SU-DHL-6 (cell line): ENCODE measurements around the gene TUG1.

ENCODE experiments used
- H2AFZ ChIP-seq: fragments of 200-600 bp; sonication (generic); 2 replicates; pipeline ENCODE4 v1.6.1; 2014; ENCODE audit warnings: low read depth, mild to moderate bottlenecking, moderate library complexity, mixed read lengths, antibody characterized with exemption, low read length; ENCODE audit not compliant: severe bottlenecking
- H3F3A ChIP-seq: fragments of 200-600 bp; shearing (Covaris generic); 2 replicates; pipeline ENCODE4 v1.6.0; 2016; ENCODE audit warnings: antibody characterized with exemption, mild to moderate bottlenecking; ENCODE audit not compliant: insufficient read depth
- H3K27ac ChIP-seq: fragments of 200-600 bp; sonication (generic); 2 replicates; pipeline ENCODE4 v1.5.1; 2016; ENCODE audit warnings: low read depth, mild to moderate bottlenecking, low read length, moderate library complexity, mixed read lengths
- H3K27me3 ChIP-seq: fragments of 200-600 bp; sonication (generic), shearing (Covaris generic); 2 replicates; pipeline ENCODE4 v1.6.0; 2014; ENCODE audit warnings: mild to moderate bottlenecking, low read length
- H3K36me3 ChIP-seq: fragments of 200-600 bp; sonication (generic); 2 replicates; pipeline ENCODE4 v1.6.1; 2014; ENCODE audit warnings: mild to moderate bottlenecking, low read length, mixed read lengths
- H3K4me2 ChIP-seq: fragments of 300-600, 200-600 bp; shearing (Covaris generic), sonication (generic); 2 replicates; pipeline ENCODE4 v1.6.0; 2014; ENCODE audit warnings: low read length, low read depth, mild to moderate bottlenecking; ENCODE audit not compliant: poor library complexity, severe bottlenecking
- H3K4me3 ChIP-seq: fragments of 200-600 bp; sonication (generic); 2 replicates; pipeline ENCODE4 v1.5.1; 2014; ENCODE audit warnings: antibody characterized with exemption, low read length, mild to moderate bottlenecking, mixed read lengths; ENCODE audit not compliant: insufficient read depth, poor library complexity, severe bottlenecking
- H3K79me2 ChIP-seq: fragments of 200-600 bp; sonication (generic); 2 replicates; pipeline ENCODE4 v1.6.1; 2014; ENCODE audit warnings: mild to moderate bottlenecking, low read length, moderate library complexity; ENCODE audit not compliant: insufficient read depth
- H3K9ac ChIP-seq: fragments of 200-600 bp; sonication (generic); 2 replicates; pipeline ENCODE4 v1.7.0; 2014; ENCODE audit warnings: mild to moderate bottlenecking, low read length
- H3K9me2 ChIP-seq: fragments of 200-600 bp; sonication (generic); replicated peaks from 2 replicates; pipeline ENCODE4 v1.6.1; 2014; ENCODE audit warnings: low read length; ENCODE audit not compliant: insufficient read depth
- H3K9me3 ChIP-seq: fragments of 200-600 bp; sonication (generic); 2 replicates; pipeline ENCODE4 v1.6.1; 2014; ENCODE audit warnings: low read length, mixed read lengths; ENCODE audit not compliant: insufficient read depth
- H4K20me1 ChIP-seq: fragments of 200-600 bp; sonication (generic); 2 replicates; pipeline ENCODE4 v1.6.1; 2014; ENCODE audit warnings: low read depth, mild to moderate bottlenecking, antibody characterized with exemption, low read length, moderate library complexity, mixed read lengths
- EZH2phosphoT487 ChIP-seq: fragments of 200-600 bp; sonication (generic), shearing (Covaris generic); conservative IDR thresholded peaks from 2 replicates; pipeline ENCODE4 v1.6.1; 2018; ENCODE audit warnings: mild to moderate bottlenecking, antibody characterized with exemption, low read length, moderate library complexity, mixed read lengths
- TF ChIP-seq, protein P1 (sequence below): fragments of 200-600 bp; sonication (generic); IDR thresholded peaks from one replicate; pipeline ENCODE4 v1.5.1; 2017; ENCODE audit warnings: antibody characterized with exemption, mild to moderate bottlenecking, low read length, moderate library complexity; ENCODE audit not compliant: insufficient read depth, poor library complexity, severe bottlenecking

The TUG1 gene

DNA sequence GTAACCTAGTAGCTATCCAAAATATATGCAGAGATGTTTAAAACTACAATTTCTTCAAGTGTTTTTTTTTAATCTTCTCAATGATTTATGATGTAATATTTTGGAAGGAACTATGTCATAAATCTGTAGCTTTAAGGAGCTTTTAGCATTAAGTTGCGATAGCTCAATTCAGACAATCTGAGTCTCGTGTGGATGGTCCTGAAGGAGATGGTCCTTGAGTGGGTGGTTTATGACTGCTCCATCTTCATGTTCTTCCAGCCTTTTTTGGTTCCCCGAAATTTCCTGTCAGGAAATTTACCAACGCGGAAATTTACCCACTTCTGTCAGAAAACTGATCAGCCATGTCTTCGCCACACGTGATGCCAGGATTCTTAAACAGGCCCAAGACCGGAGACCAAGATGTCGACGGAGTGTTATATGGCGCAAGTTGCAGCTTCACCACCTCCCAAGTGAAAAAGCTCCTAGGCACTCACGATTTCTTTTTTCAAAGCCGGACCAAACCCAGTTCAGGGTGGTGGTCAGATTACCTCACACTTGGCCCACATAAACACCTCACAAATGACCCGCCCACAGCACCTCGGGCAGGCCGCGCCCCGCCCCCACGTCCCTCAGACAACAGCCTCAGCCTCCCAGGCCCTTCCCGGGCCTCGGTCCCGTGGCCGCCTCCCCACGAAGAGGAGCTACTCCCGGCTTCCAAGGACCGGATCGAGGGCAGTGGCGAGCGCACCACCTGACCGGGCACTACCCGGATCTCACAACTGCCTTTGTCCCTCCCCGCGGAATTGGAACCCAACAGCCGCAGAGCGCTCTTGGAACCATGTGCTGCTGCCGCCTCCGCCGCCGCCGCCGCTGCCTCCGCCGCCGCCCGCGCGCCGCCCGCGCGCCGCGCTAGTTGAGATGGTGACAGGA, 796 bp upstream of the TUG1 start, which contains the start of gene MORC2:
MORC2 (minus strand) TSS at position 760 of the 909 bp plus-strand sequence. CDS start 885 bp downstream, outside the sequence.
- Histone ChIP-seq H3F3A (no peaks in the 10 kb centered on the region), H3K9me3 (peaks cover 21% of the 10 kb centered on the region; the same call in 1 of the 2 replicates), H4K20me1 (no peaks in the 10 kb centered on the region; the same call in 1 of the 2 replicates), H3K9ac (peak within 1 kb of the TSS; percentile 82), H3K4me3 (peak within 1 kb of the TSS; percentile 64), H3K4me2 (peak within 1 kb of the TSS; percentile 83), H2AFZ (peak within 1 kb of the TSS; percentile 72), H3K9me2 (no peaks in the 10 kb centered on the region), H3K79me2 (peaks cover 51% of the 10 kb centered on the region), H3K36me3 (peaks cover 39% of the 10 kb centered on the region), H3K27me3 (no peaks in the 10 kb centered on the region), H3K27ac (peak within 1 kb of the TSS; percentile 72)
- TF ChIP-seq, protein P1, sequence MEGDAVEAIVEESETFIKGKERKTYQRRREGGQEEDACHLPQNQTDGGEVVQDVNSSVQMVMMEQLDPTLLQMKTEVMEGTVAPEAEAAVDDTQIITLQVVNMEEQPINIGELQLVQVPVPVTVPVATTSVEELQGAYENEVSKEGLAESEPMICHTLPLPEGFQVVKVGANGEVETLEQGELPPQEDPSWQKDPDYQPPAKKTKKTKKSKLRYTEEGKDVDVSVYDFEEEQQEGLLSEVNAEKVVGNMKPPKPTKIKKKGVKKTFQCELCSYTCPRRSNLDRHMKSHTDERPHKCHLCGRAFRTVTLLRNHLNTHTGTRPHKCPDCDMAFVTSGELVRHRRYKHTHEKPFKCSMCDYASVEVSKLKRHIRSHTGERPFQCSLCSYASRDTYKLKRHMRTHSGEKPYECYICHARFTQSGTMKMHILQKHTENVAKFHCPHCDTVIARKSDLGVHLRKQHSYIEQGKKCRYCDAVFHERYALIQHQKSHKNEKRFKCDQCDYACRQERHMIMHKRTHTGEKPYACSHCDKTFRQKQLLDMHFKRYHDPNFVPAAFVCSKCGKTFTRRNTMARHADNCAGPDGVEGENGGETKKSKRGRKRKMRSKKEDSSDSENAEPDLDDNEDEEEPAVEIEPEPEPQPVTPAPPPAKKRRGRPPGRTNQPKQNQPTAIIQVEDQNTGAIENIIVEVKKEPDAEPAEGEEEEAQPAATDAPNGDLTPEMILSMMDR, result no peak
- TF ChIP-seq EZH2phosphoT487, result no peak

DNA sequence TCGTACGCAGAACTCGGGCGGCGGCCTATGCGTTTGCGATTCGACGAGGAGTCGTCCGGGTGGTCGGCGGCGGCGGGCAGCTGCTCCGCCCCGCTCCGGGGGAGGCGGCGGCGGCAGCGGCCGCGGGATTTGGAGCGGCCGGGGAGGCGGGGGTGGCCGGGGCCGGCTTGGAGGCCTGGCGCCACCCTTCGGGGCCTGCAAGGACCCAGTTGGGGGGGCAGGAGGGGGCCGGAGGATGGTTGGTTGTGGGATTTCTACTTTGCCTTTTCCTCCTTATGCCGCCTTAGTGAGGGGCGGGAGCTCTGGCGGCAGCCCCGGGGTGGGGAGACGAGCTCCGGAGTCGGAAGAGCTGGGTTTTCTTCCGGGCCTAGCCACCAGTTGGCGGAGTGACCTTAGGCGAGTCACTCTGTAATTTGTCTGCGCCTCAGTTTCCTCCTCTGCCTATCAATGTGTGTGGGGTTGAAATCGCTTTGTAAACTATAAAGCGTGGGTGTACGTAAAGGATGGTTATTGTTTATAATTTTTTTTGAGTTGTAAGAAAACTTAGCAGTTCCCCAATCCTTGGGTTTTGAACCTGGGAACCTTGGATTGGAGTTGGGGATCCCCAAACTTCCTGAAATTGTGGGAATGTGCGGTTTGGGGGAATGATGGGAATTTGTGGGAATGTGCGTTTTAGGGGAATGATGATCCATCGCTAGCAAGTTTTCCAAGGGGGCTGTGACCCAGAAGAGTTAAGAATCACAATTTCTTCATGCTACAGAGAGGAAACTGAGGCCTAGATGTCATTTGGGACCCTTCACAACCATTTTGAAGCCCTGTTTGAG, 679 bp downstream of the TUG1 start:
- peak overlapping the region; percentile 83 for H3K4me2 ChIP-seq
- no peaks in the 10 kb centered on the region for H3K9me2 ChIP-seq
- H3K36me3 ChIP-seq, result peaks cover 54% of the 10 kb centered on the region
- peaks cover 21% of the 10 kb centered on the region; the same call in 1 of the 2 replicates for H3K9me3 ChIP-seq
- peak overlapping the region; percentile 58 for H2AFZ ChIP-seq
- H3K27me3 ChIP-seq, result no peaks in the 10 kb centered on the region
- H3K4me3 ChIP-seq, result peak overlapping the region; percentile 64
- no peaks in the 10 kb centered on the region for H3F3A ChIP-seq
- no peaks in the 10 kb centered on the region; the same call in 1 of the 2 replicates for H4K20me1 ChIP-seq
- H3K79me2 ChIP-seq, result peaks cover 65% of the 10 kb centered on the region
- H3K9ac ChIP-seq, result peak overlapping the region; percentile 82
- TF ChIP-seq, protein P1, result no peak
- TF ChIP-seq EZH2phosphoT487, result no peak
- peak overlapping the region; percentile 72 for H3K27ac ChIP-seq

DNA sequence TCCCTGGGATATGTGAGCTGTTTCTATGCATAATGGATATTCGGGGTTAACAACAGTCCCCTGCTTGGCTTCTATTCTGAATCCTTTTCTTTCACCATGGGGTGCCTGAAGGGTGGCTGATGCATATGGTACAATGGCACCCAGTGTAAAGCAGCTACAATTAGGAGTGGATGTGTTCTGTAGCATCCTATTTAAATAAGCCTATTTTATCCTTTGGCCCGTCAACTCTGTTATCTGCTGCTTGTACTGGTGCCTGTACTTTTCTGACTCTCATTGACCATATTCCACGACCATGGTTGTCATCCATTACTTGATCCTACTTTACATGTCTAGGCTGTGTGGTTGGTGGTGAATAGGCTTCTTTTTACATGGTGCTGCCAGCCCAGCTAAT, 1.3 kb downstream of the TUG1 start:
- H3K4me3 ChIP-seq, result peak overlapping the region; percentile 64
- no peaks in the 10 kb centered on the region for H3K9me2 ChIP-seq
- H2AFZ ChIP-seq, result no peak overlapping the region
- H3K4me2 ChIP-seq, result peak overlapping the region; percentile 83
- no peak for TF ChIP-seq EZH2phosphoT487
- TF ChIP-seq, protein P1, result no peak
- H3K9me3 ChIP-seq, result peaks cover 27% of the 10 kb centered on the region; the same call in 1 of the 2 replicates
- peaks cover 69% of the 10 kb centered on the region for H3K79me2 ChIP-seq
- no peaks in the 10 kb centered on the region for H3K27me3 ChIP-seq
- H3K36me3 ChIP-seq, result peaks cover 60% of the 10 kb centered on the region
- H3K27ac ChIP-seq, result no peak overlapping the region
- no peaks in the 10 kb centered on the region for H3F3A ChIP-seq
- no peaks in the 10 kb centered on the region; the same call in 1 of the 2 replicates for H4K20me1 ChIP-seq
- peak overlapping the region; percentile 82 for H3K9ac ChIP-seq
